ENCODE data around the gene POLR3F.
"Not testable (repeated sequence)": the region's sequence is repeated elsewhere in the genome, so short reads cannot be mapped to it uniquely, and the experiment has no call there.

Gene POLR3F

GRCh38 chr20:18506744-18507143 lies 39.6 kb downstream of the POLR3F start:
- DNase-seq, result peak; percentile 66

- peak; percentile 99 for DNase-seq
Measured at GRCh38 chr20:18507218-18508191, 40.3 kb downstream of the POLR3F start, which contains the start of gene SEC23B. Gene SEC23B, plus strand, starts transcription at chr20:18507940. Its CDS starts 2,896 bp downstream, at chr20:18510836.

- no peak for DNase-seq
Measured at GRCh38 chr20:18511571-18511970, 44.4 kb downstream of the POLR3F start.

- no peak for DNase-seq
Measured at GRCh38 chr20:18513208-18513607, 46.0 kb downstream of the POLR3F start.

- no peak for DNase-seq
Measured at GRCh38 chr20:18514127-18514526, 46.9 kb downstream of the POLR3F start.

- no peak for DNase-seq
Measured at GRCh38 chr20:18515973-18516372, 48.8 kb downstream of the POLR3F start.

GRCh38 chr20:18522066-18522465 lies 54.9 kb downstream of the POLR3F start:
- DNase-seq, result not testable (repeated sequence)

- DNase-seq, result no peak
Measured at GRCh38 chr20:18523066-18523465, 55.9 kb downstream of the POLR3F start.

- no peak for DNase-seq
Measured at GRCh38 chr20:18524646-18525045, 57.5 kb downstream of the POLR3F start.

GRCh38 chr20:18526761-18527160 lies 59.6 kb downstream of the POLR3F start:
- not testable (repeated sequence) for DNase-seq

- no peak for DNase-seq
Measured at GRCh38 chr20:18527339-18527738, 60.1 kb downstream of the POLR3F start.

GRCh38 chr20:18527836-18528235 lies 60.6 kb downstream of the POLR3F start:
- DNase-seq, result no peak

- no peak for DNase-seq
Measured at GRCh38 chr20:18529041-18529440, 61.9 kb downstream of the POLR3F start.

- no peak for DNase-seq
Measured at GRCh38 chr20:18532626-18533025, 65.4 kb downstream of the POLR3F start.

- DNase-seq, result no peak
Measured at GRCh38 chr20:18533491-18533890, 66.3 kb downstream of the POLR3F start.

- no peak for DNase-seq
Measured at GRCh38 chr20:18533978-18534644, 66.9 kb downstream of the POLR3F start.

Measured in NCI-H748 treated with DMSO at 0.1 percent for 48 hours (cell line).